Panc1 (cell line): ENCODE data around the gene RDH5.

Experiments used
- CTCF ChIP-seq: fragments of 450-650 bp; IDR thresholded peaks from 2 replicates; pipeline ENCODE4 v1.5.1; 2017; ENCODE audit warnings: mild to moderate bottlenecking
- POLR2AphosphoS5 ChIP-seq: IDR thresholded peaks from 2 replicates; pipeline ENCODE4 v1.6.1; 2012; ENCODE audit warnings: mild to moderate bottlenecking, low read depth, low read length, moderate library complexity
- REST ChIP-seq, 2 experiments: IDR thresholded peaks; 2 replicates each; pipeline ENCODE4 v1.6.1; 2011 to 2012; ENCODE audit warnings: low read depth in 2 of 2, control low read depth in 1 of 2, low read length in 1 of 2, mild to moderate bottlenecking in 1 of 2, moderate library complexity in 1 of 2; ENCODE audit not compliant: insufficient read depth in 1 of 2
- SIN3A ChIP-seq: IDR thresholded peaks from 2 replicates; pipeline ENCODE4 v1.6.1; 2012; ENCODE audit warnings: low read depth, mild to moderate bottlenecking, low read length, moderate library complexity, borderline replicate concordance; ENCODE audit not compliant: insufficient read depth

GRCh38 chr12:55702861-55703260 lies 17.3 kb upstream of the RDH5 start:
- TF ChIP-seq SIN3A (no peak), CTCF (no peak), POLR2AphosphoS5 (no peak), REST (IDR thresholded peaks at IDR 0.05; ENCODE audit: insufficient read depth in 1 of 2, low read depth in 2 of 2, low read length in 1 of 2) (no peak)
